ENCODE data around the gene MRPS6.

DNA sequence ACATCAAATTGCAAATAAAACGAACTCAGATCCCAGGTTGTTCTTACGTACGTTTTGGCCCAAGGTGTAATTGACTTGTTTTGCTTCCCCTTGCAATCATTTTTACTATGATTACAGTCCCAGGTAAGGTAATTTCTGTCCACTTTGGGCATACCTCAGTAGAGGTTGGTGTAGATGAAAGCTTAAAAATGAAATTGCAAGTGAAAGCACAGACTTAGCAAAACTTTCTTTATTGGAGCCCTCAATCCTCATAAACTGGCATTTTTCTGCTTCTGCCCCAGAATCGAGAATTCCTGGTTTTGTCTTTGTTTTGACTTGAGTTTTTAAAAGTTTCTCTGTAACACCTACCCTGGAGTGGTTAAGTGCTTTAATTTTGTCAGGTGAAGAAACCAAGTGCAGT is 9.4 kb downstream of the MRPS6 start:
- no peak for TF ChIP-seq CTCF (optimal IDR thresholded peaks at IDR 0.05 in 1 of 3, IDR thresholded peaks at IDR 0.05 in 1 of 3, conservative IDR thresholded peaks at IDR 0.05 in 1 of 3; ENCODE audit: extremely low read depth in 1 of 3, insufficient read depth in 2 of 3, low read length in 3 of 3)
- TF ChIP-seq EZH2 (IDR thresholded peaks at IDR 0.05; ENCODE audit: low read length): no peak

All from keratinocyte (primary cell).